Upper lobe of left lung (tissue), 6 donors: Measurements from ENCODE around the gene BACE1. TPM values are rescaled to one million over a fixed set of nuclear protein-coding genes. Genes with fewer than 3 reads are reported as not detected.

ENCODE experiments used
- ATAC-seq, 2 donors: fragments of 200-7000 bp; cut with Tn5 transposase; one replicate each; pipeline ENCODE4 v1.9.1; 2022; ENCODE audit warnings: mild to moderate bottlenecking in 2 of 2, moderate library complexity in 2 of 2; ENCODE audit not compliant: low FRiP score in 2 of 2
- DNase-seq, 2 donors: peaks; one replicate each; pipeline ENCODE4 v3.0.0-alpha.2; 2019 to 2020
- H3K27ac ChIP-seq, 4 donors: fragments of 200-600 bp; sonication (generic); one replicate each; pipeline ENCODE4 v1.5.1; 2016 to 2019
- H3K27me3 ChIP-seq, 4 donors: fragments of 200-600 bp; sonication (generic); one replicate each; pipeline ENCODE4 v1.5.1; 2017 to 2019
- H3K36me3 ChIP-seq, 4 donors: fragments of 200-600 bp; sonication (generic); one replicate each; pipeline ENCODE4 v1.5.1; 2016 to 2019
- H3K4me1 ChIP-seq, 4 donors: fragments of 200-600 bp; sonication (generic); one replicate each; pipeline ENCODE4 v1.5.1; 2018 to 2019
- H3K4me3 ChIP-seq, 4 donors: fragments of 200-600 bp; sonication (generic); one replicate each; pipeline ENCODE4 v1.5.1; 2017 to 2019; ENCODE audit warnings: mild to moderate bottlenecking in 2 of 4, moderate library complexity in 1 of 4
- H3K9me3 ChIP-seq, 4 donors: fragments of 200-600 bp; sonication (generic); one replicate each; pipeline ENCODE4 v1.5.1; 2018 to 2019
- CTCF ChIP-seq, 6 experiments: fragments of 450-650 bp in 4 of 6; fragments of 200-600 bp in 2 of 6; sonication (generic) in 2 of 6; IDR thresholded peaks; one replicate each; pipeline ENCODE4 v1.5.1; 2016 to 2019; ENCODE audit warnings: antibody characterized with exemption in 6 of 6
- EP300 ChIP-seq, 4 donors: sonication (generic); formaldehyde crosslinking; IDR thresholded peaks; one replicate each; pipeline ENCODE4 v1.5.1; 2017; ENCODE audit warnings: antibody characterized with exemption in 4 of 4, control low read depth in 2 of 4
- POLR2A ChIP-seq, 4 donors: fragments of 450-650 bp; IDR thresholded peaks; one replicate each; pipeline ENCODE4 v1.5.1; 2016 to 2017; ENCODE audit warnings: antibody characterized with exemption in 4 of 4, mild to moderate bottlenecking in 2 of 4
- POLR2AphosphoS5 ChIP-seq, 2 donors: sonication (generic); formaldehyde crosslinking; IDR thresholded peaks; one replicate each; pipeline ENCODE4 v1.5.1; 2017; ENCODE audit warnings: antibody characterized with exemption in 2 of 2
- WGBS, 2 donors: methylation state at CpG; one replicate each; pipeline ENCODE4 v1.1.5; 2017 to 2018; 5-methylcytosine and 5-hydroxymethylcytosine counted together
- total RNA-seq, 6 donors: library from RNA; depleted of rRNA in 4 of 6; stranded (reverse); fragments of >200 nt in 4 of 6; gene quantifications; one replicate each; pipeline versions ENCODE4 v1.1.0 to v1.2.1, GENCODE V29; 2016 to 2021
- donor health status: DM: no; HTN: no; CAD: no; lungs with moderate emphysema.
- donor health status: DM: no; HTN: yes; CAD: no; lungs with severe emphysema.

Gene BACE1
- total RNA-seq, 6 donors from 2014 or later, result 11.1 to 37.9 (median 25.5) TPM

GRCh38 chr11:117313091-117313490 is 3.0 kb downstream of the BACE1 start:
- no peak overlapping the region for H3K27ac ChIP-seq

DNA sequence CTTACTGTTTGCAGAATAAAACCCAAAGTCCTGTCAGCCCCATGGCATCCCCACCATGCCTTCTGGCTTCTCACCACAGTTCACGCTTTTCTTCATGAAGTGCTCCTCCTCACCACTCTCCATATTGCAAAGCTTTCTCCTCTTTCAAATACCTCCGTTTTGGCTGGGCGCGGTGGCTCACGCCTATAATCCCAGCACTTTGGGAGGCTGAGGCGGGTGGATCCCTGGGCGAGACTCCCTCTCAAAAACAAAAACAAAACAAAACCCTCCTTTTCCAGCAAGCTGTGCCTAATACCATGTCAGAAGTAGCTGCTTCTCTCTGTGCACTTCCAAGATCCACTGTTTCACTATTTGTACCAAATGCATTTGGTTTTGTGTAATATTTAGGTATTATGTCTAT is 6.7 kb downstream of the BACE1 start:
- H3K4me3 ChIP-seq, result no peak overlapping the region
- 93% methylated on average over 7 of the region's 7 CpGs for WGBS, 2 donors
- H3K9me3 ChIP-seq, result no peaks in the 10 kb centered on the region
- no peak overlapping the region for H3K27ac ChIP-seq
- no peaks in the 10 kb centered on the region for H3K27me3 ChIP-seq
- no peak for ATAC-seq
- TF ChIP-seq POLR2AphosphoS5 (IDR thresholded peaks at IDR 0.05) (no peak), EP300 (IDR thresholded peaks at IDR 0.05) (no peak), CTCF (IDR thresholded peaks at IDR 0.05) (no peak), POLR2A (IDR thresholded peaks at IDR 0.05) (no peak)
- H3K36me3 ChIP-seq, result no peaks in the 10 kb centered on the region
- no peak for DNase-seq
- H3K4me1 ChIP-seq, result peaks cover 4 to 10% (median 5%) of the 10 kb centered on the region in 4 donors

More at GRCh38 chr11:117313091-117313490, 3.0 kb downstream of the BACE1 start:
- WGBS, 2 donors, result 55 to 69% methylated on average over 5 of the region's 5 CpGs
- ATAC-seq (no peak), DNase-seq (no peak)
- Histone ChIP-seq H3K36me3 (no peaks in the 10 kb centered on the region), H3K4me1 (peaks cover 22 to 29% (median 25%) of the 10 kb centered on the region in 4 donors), H3K9me3 (no peaks in the 10 kb centered on the region), H3K27me3 (no peaks in the 10 kb centered on the region), H3K4me3 (no peak overlapping the region)
- TF ChIP-seq EP300 (IDR thresholded peaks at IDR 0.05) (no peak), POLR2A (IDR thresholded peaks at IDR 0.05) (no peak), POLR2AphosphoS5 (IDR thresholded peaks at IDR 0.05) (no peak), CTCF (IDR thresholded peaks at IDR 0.05) (no peak)

DNA sequence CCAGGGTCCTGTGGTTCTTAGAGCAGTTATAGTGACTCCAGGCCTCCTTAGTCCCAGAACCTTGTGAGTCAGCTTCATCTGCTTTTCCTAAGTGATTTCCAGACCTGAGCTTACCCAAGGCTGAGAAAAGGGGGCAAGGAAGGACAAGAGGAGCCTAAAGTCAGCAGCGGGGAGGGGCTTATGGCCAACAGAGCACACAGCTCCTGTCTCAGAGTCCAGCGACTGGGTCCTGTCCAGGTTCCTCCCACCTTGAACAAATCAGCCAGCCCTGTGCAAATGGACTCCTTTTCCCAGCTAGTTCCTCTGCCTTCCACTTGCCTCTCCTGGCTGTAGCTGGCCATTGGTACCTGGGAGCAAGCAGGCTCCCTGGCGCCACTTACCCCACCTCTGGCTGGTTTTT is 10.9 kb downstream of the BACE1 start:
- DNase-seq, result no peak
- H3K27me3 ChIP-seq, result no peaks in the 10 kb centered on the region
- 94 to 95% methylated on average over 3 of the region's 3 CpGs for WGBS, 2 donors
- no peaks in the 10 kb centered on the region for H3K36me3 ChIP-seq
- TF ChIP-seq POLR2AphosphoS5 (IDR thresholded peaks at IDR 0.05) (no peak), EP300 (IDR thresholded peaks at IDR 0.05) (no peak), CTCF (IDR thresholded peaks at IDR 0.05) (no peak), POLR2A (IDR thresholded peaks at IDR 0.05) (no peak)
- no peak overlapping the region for H3K27ac ChIP-seq
- no peak for ATAC-seq
- no peaks in the 10 kb centered on the region for H3K9me3 ChIP-seq
- H3K4me1 ChIP-seq, result peaks cover 0 to 7% (median 4%) of the 10 kb centered on the region in 4 donors
- H3K4me3 ChIP-seq, result no peak overlapping the region

- Histone ChIP-seq H3K27ac (no peak overlapping the region), H3K4me3 (no peak overlapping the region), H3K4me1 (peaks cover 0 to 9% (median 6%) of the 10 kb centered on the region in 4 donors), H3K27me3 (no peaks in the 10 kb centered on the region), H3K36me3 (no peaks in the 10 kb centered on the region), H3K9me3 (no peaks in the 10 kb centered on the region)
- no peak for TF ChIP-seq POLR2A (IDR thresholded peaks at IDR 0.05)
- TF ChIP-seq EP300 (IDR thresholded peaks at IDR 0.05), result no peak
- TF ChIP-seq CTCF (IDR thresholded peaks at IDR 0.05), result no peak
- no peak for TF ChIP-seq POLR2AphosphoS5 (IDR thresholded peaks at IDR 0.05)
- ATAC-seq, result no peak
- DNase-seq, result no peak
- 79 to 87% methylated on average over 4 to 5 of the region's 5 CpGs for WGBS, 2 donors
These were observed 12.3 kb downstream of the BACE1 start for GRCh38 chr11:117303646-117304315.

DNA sequence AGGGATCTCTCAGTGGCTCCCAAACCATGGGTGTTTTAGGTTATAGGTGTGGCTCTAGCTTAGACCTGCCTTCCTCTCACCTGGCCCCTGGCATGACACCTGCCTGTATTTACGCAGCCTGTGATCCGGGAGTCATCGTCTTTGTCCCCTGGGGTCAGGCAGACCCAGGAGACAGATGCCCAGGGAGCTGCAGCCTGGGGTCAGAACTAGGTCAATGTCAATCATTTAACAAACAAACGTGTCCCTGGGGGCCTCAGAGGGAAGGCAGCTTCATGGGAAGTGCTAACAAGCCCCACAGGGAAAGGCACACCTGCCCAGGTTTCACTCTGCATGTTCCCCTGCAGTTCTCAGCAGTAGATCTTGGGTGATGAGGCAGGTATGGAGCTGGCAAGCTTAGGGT is 13.0 kb downstream of the BACE1 start:
- no peak overlapping the region for H3K4me3 ChIP-seq
- DNase-seq, result no peak

More for the DNA sequence above, 13.0 kb downstream of the BACE1 start:
- H3K4me1 ChIP-seq, result peaks cover 0 to 9% (median 6%) of the 10 kb centered on the region in 4 donors
- no peak overlapping the region for H3K27ac ChIP-seq
- H3K36me3 ChIP-seq, result no peaks in the 10 kb centered on the region
- 68 to 100% methylated on average over 1 to 4 of the region's 4 CpGs for WGBS, 2 donors
- no peaks in the 10 kb centered on the region for H3K27me3 ChIP-seq
- no peak for ATAC-seq
- TF ChIP-seq POLR2AphosphoS5 (IDR thresholded peaks at IDR 0.05) (no peak), POLR2A (IDR thresholded peaks at IDR 0.05) (no peak), EP300 (IDR thresholded peaks at IDR 0.05) (no peak), CTCF (IDR thresholded peaks at IDR 0.05) (no peak)
- no peaks in the 10 kb centered on the region for H3K9me3 ChIP-seq
